Endothelial cell of hepatic sinusoid (primary cell): Measurements from ENCODE around the gene KLHDC7B.

Experiments used
- in situ Hi-C: cut with HindIII; loops from 2 replicates; pipeline ENCODE4 v1.10.0; 2017; ENCODE audit warnings: low sequenced_read_pairs

The KLHDC7B gene

GRCh38 chr22:50545522-50546325 lies at the start of gene KLHDC7B:
KLHDC7B (plus strand) TSS chr22:50545899; CDS start chr22:50546244, 345 bp downstream.
- in situ Hi-C loops, result no loop called here

GRCh38 chr22:50497093-50497492 lies 48.6 kb upstream of the KLHDC7B start:
- in situ Hi-C loops, result loop anchor here (5.0 kb wide), 1 partner anchor 80 kb away; the partner anchor contains the start of gene CPT1B

- in situ Hi-C loops, result loop anchor here (5.0 kb wide), 1 partner anchor 79 kb away; the partner anchor contains the start of gene CPT1B
Observed at GRCh38 chr22:50498322-50498890, 47.3 kb upstream of the KLHDC7B start.

- in situ Hi-C loops, result no loop called here
Observed at GRCh38 chr22:50500452-50500851, 45.2 kb upstream of the KLHDC7B start.

- in situ Hi-C loops, result no loop called here
Observed at GRCh38 chr22:50502096-50502495, 43.6 kb upstream of the KLHDC7B start.

GRCh38 chr22:50502628-50503474 lies 42.8 kb upstream of the KLHDC7B start:
- in situ Hi-C loops, result no loop called here

- in situ Hi-C loops, result no loop called here
Observed at GRCh38 chr22:50503475-50504145, 42.1 kb upstream of the KLHDC7B start.

- in situ Hi-C loops, result no loop called here
Observed at GRCh38 chr22:50504369-50505211, 41.1 kb upstream of the KLHDC7B start.

GRCh38 chr22:50505276-50505775 lies 40.4 kb upstream of the KLHDC7B start:
- in situ Hi-C loops, result no loop called here

- in situ Hi-C loops, result no loop called here
Observed at GRCh38 chr22:50505776-50506610, 39.7 kb upstream of the KLHDC7B start.

- in situ Hi-C loops, result no loop called here
Observed at GRCh38 chr22:50506611-50507420, 38.9 kb upstream of the KLHDC7B start.

- in situ Hi-C loops, result no loop called here
Observed at GRCh38 chr22:50507421-50507990, 38.2 kb upstream of the KLHDC7B start, which contains the start of gene LMF2. LMF2 (minus strand) TSS chr22:50507702; CDS start chr22:50507675, 27 bp downstream.

- in situ Hi-C loops, result no loop called here
Observed at GRCh38 chr22:50507991-50508884, 37.5 kb upstream of the KLHDC7B start, which contains the start of gene NCAPH2. NCAPH2 (plus strand) TSS chr22:50508224; CDS start chr22:50508338, 114 bp downstream.

GRCh38 chr22:50508897-50509296 lies 36.8 kb upstream of the KLHDC7B start:
- in situ Hi-C loops, result no loop called here

- in situ Hi-C loops, result no loop called here
Observed at GRCh38 chr22:50513175-50513574, 32.5 kb upstream of the KLHDC7B start.

GRCh38 chr22:50516068-50516467 lies 29.6 kb upstream of the KLHDC7B start:
- in situ Hi-C loops, result no loop called here
